Neutrophil (primary cell): ENCODE results near the gene PGAP1.

Experiments used
- H3K27ac ChIP-seq: fragments of 200-600 bp; sonication (generic); 2 replicates; pipeline ENCODE4 v1.5.1; 2016; ENCODE audit warnings: mild to moderate bottlenecking, moderate library complexity
- H3K27me3 ChIP-seq: fragments of 200-600 bp; sonication (generic); 2 replicates; pipeline ENCODE4 v1.6.0; 2016; ENCODE audit warnings: mild to moderate bottlenecking
- H3K36me3 ChIP-seq: fragments of 200-600 bp; sonication (generic); 2 replicates; pipeline ENCODE4 v1.5.1; 2017
- H3K4me1 ChIP-seq, 2 experiments: fragments of 200-600 bp in 1 of 2; sonication (generic) in 1 of 2; 1 replicate in 1 of 2; 2 replicates in 1 of 2; pipeline versions ENCODE4 v1.5.1 to v1.6.1; 2013 to 2016; ENCODE audit warnings: low read depth in 1 of 2, low read length in 1 of 2, mild to moderate bottlenecking in 1 of 2, moderate library complexity in 1 of 2; ENCODE audit not compliant: control insufficient read depth in 1 of 2, insufficient read depth in 1 of 2
- H3K4me3 ChIP-seq, 2 experiments: fragments of 200-600 bp in 1 of 2; sonication (generic) in 1 of 2; 1 replicate in 1 of 2; 2 replicates in 1 of 2; pipeline ENCODE4 v1.5.1; 2013 to 2016; ENCODE audit warnings: low read depth in 1 of 2, low read length in 1 of 2, mild to moderate bottlenecking in 1 of 2, moderate library complexity in 1 of 2
- H3K9me3 ChIP-seq: fragments of 200-600 bp; sonication (generic); 2 replicates; pipeline ENCODE4 v1.5.1; 2016
- CTCF ChIP-seq: fragments of 200-600 bp; sonication (generic); IDR thresholded peaks from 2 replicates; pipeline ENCODE4 v1.5.1; 2016; ENCODE audit warnings: antibody characterized with exemption

PGAP1 gene

GRCh38 chr2:196952936-196953335, 26.4 kb upstream of the PGAP1 start:
- no peak overlapping the region for H3K27ac ChIP-seq
- no peaks in the 10 kb centered on the region for H3K4me1 ChIP-seq
- H3K9me3 ChIP-seq, result no peaks in the 10 kb centered on the region
- no peaks in the 10 kb centered on the region for H3K36me3 ChIP-seq
- no peak for TF ChIP-seq CTCF
- H3K27me3 ChIP-seq, result no peaks in the 10 kb centered on the region
- H3K4me3 ChIP-seq, result no peak overlapping the region

- no peaks in the 10 kb centered on the region for H3K36me3 ChIP-seq
- H3K4me3 ChIP-seq, result no peak overlapping the region
- no peak overlapping the region for H3K27ac ChIP-seq
- no peaks in the 10 kb centered on the region for H3K27me3 ChIP-seq
- no peaks in the 10 kb centered on the region for H3K4me1 ChIP-seq
- TF ChIP-seq CTCF, result no peak
- H3K9me3 ChIP-seq, result no peaks in the 10 kb centered on the region
These were observed 25.5 kb upstream of the PGAP1 start for GRCh38 chr2:196951973-196952372.

GRCh38 chr2:196949116-196949515, 22.6 kb upstream of the PGAP1 start:
- no peaks in the 10 kb centered on the region for H3K27me3 ChIP-seq

GRCh38 chr2:196944570-196944969, 18.1 kb upstream of the PGAP1 start:
- Histone ChIP-seq H3K27ac (no peak overlapping the region), H3K4me1 (no peaks in the 10 kb centered on the region), H3K4me3 (no peak overlapping the region), H3K36me3 (no peaks in the 10 kb centered on the region), H3K27me3 (no peaks in the 10 kb centered on the region), H3K9me3 (no peaks in the 10 kb centered on the region)
- TF ChIP-seq CTCF, result no peak

More at GRCh38 chr2:196949116-196949515, 22.6 kb upstream of the PGAP1 start:
- no peaks in the 10 kb centered on the region for H3K36me3 ChIP-seq
- no peak for TF ChIP-seq CTCF
- no peaks in the 10 kb centered on the region for H3K4me1 ChIP-seq
- H3K4me3 ChIP-seq, result no peak overlapping the region
- no peaks in the 10 kb centered on the region for H3K9me3 ChIP-seq
- no peak overlapping the region for H3K27ac ChIP-seq

GRCh38 chr2:196941398-196942078, 15.0 kb upstream of the PGAP1 start:
- Histone ChIP-seq H3K27me3 (no peaks in the 10 kb centered on the region), H3K9me3 (no peaks in the 10 kb centered on the region), H3K4me3 (no peak overlapping the region), H3K4me1 (no peaks in the 10 kb centered on the region), H3K27ac (no peak overlapping the region), H3K36me3 (no peaks in the 10 kb centered on the region)
- TF ChIP-seq CTCF, result no peak
